Activated CD4-positive, alpha-beta memory T cell treated with anti-CD3 and anti-CD28 coated beads for 36 hours (primary cell): Measurements from ENCODE around the gene NOL12. TPM values are rescaled to one million over a fixed set of nuclear protein-coding genes. Genes with fewer than 3 reads are reported as not detected.
A peak's percentile ranks its signal among the peaks of the same experiment; 100 is the strongest.
"Not testable (repeated sequence)": the region's sequence is repeated elsewhere in the genome, so short reads cannot be mapped to it uniquely, and the experiment has no call there.

Experiments used
- CTCF ChIA-PET: fragments of 350-600 bp; sonication (Branson Sonifier 250); formaldehyde crosslinking; loops from one replicate; lab custom pipeline; 2021; ENCODE audit warnings: antibody characterized with exemption, inconsistent platforms; lab: Charles Lee
- POLR2A ChIA-PET: fragments of 350-600 bp; sonication (Branson Sonifier 250); formaldehyde crosslinking; loops from one replicate; lab custom pipeline; 2021; ENCODE audit warnings: antibody characterized with exemption; lab: Charles Lee
- DNase-seq: peaks from one replicate; pipeline ENCODE4 v3.0.0-alpha.2; 2020
- H3K27ac Mint-ChIP-seq: one replicate; pipeline ENCODE4 v1.8.0; 2021; ENCODE audit warnings: mixed read lengths
- H3K27me3 Mint-ChIP-seq: one replicate; pipeline ENCODE4 v1.8.0; 2021; ENCODE audit warnings: mixed read lengths
- H3K36me3 Mint-ChIP-seq: one replicate; pipeline ENCODE4 v1.8.0; 2021; ENCODE audit warnings: mixed read lengths
- H3K4me1 Mint-ChIP-seq: one replicate; pipeline ENCODE4 v1.8.0; 2021; ENCODE audit warnings: low read depth, mixed read lengths
- H3K4me3 Mint-ChIP-seq: one replicate; pipeline ENCODE4 v1.8.0; 2021; ENCODE audit warnings: mild to moderate bottlenecking, mixed read lengths
- H3K9me3 Mint-ChIP-seq: one replicate; pipeline ENCODE4 v1.8.0; 2021; ENCODE audit warnings: mixed read lengths
- intact Hi-C: fragments of 100-400 bp; cut with micrococcal nuclease; formaldehyde crosslinking; loops from one replicate; pipeline ENCODE4 v1.15.1; 2023
- total RNA-seq, 2 experiments: library from RNA; stranded (reverse); gene quantifications; one replicate each; pipeline ENCODE4 v1.2.3, GENCODE V29; 2021

The NOL12 gene
- total RNA-seq, 2 experiments from 2014 or later: 32.5 to 33.3 TPM

DNA sequence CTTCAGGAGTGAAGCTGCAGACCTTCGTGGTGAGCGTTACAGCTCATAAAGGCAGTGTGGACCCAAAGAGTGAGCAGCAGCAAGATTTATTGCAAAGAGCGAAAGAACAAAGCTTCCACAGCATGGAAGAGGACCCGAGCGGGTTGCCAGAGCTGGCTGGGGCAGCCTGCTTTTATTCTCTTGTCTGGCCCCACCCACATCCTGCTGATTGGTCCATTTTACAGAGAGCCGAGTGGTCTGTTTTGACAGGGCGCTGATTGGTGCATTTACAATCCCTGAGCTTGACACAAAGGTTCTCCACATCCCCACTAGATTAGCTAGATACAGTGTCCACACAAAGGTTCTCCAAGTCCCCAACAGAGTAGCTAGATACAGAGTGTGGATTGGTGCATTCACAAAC, 31.1 kb downstream of the NOL12 start:
- not testable (repeated sequence) for H3K4me1 Mint-ChIP-seq

GRCh38 chr22:37717746-37718305, 31.7 kb downstream of the NOL12 start:
- intact Hi-C loops, DNase-seq, H3K27ac Mint-ChIP-seq, H3K27me3 Mint-ChIP-seq, POLR2A ChIA-PET, H3K4me1 Mint-ChIP-seq, H3K9me3 Mint-ChIP-seq, H3K4me3 Mint-ChIP-seq, H3K36me3 Mint-ChIP-seq: not testable (repeated sequence)
- CTCF ChIA-PET: interaction anchor here (1.3 kb wide), 1 partner anchor 32 kb away, joined by 4 read pairs; the partner anchor contains the start of gene NOL12

More for the DNA sequence above, 31.1 kb downstream of the NOL12 start:
- CTCF ChIA-PET: interaction anchor here (1.3 kb wide), 1 partner anchor 31 kb away, joined by 4 read pairs; the partner anchor contains the start of gene NOL12
- H3K4me3 Mint-ChIP-seq, H3K27me3 Mint-ChIP-seq, intact Hi-C loops, H3K27ac Mint-ChIP-seq, POLR2A ChIA-PET, DNase-seq, H3K9me3 Mint-ChIP-seq, H3K36me3 Mint-ChIP-seq: not testable (repeated sequence)

- Mint-ChIP-seq H3K27me3 (no peaks in the 10 kb centered on the region), H3K4me3 (no peak overlapping the region), H3K4me1 (no peaks in the 10 kb centered on the region), H3K9me3 (no peaks in the 10 kb centered on the region), H3K36me3 (no peaks in the 10 kb centered on the region), H3K27ac (no peak overlapping the region)
- intact Hi-C loops: no loop called here
- ChIA-PET POLR2A (no interaction called here), CTCF (no interaction called here)
- no peak for DNase-seq
Measured at GRCh38 chr22:37725551-37726240, 39.6 kb downstream of the NOL12 start.

DNA sequence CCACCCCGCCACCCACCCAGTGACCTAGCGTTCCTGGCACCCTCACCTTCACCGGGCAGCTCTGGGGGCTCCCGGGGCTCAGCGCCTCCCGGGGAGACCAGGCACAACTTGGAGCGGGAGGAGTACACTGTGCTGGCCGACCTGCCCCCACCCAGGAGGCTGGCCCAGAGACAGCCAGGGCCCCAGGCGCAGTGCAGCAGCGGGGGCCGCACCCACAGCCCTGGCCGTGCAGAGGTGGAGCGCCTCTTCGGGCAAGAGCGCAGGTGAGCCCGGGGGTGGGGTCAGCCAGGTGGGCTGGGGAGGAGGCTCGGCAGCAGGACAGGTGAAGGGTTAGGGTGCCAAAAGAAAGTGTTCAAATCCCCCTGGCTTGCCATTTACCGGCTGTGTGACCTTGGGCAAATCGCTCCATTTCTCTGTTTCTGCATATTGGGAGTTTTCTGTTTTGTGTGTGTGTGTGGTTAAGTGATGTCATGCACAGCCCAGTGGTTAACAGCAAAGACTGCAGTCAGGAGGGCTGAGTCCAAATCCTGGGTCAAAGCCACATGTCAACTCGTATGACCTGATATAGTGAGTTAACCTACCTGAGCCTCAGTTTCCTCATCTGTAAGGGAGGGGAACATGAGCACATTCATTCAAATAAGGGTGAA, 40.2 kb downstream of the NOL12 start:
- Mint-ChIP-seq H3K9me3 (no peaks in the 10 kb centered on the region), H3K27me3 (no peaks in the 10 kb centered on the region), H3K4me3 (no peak overlapping the region), H3K36me3 (no peaks in the 10 kb centered on the region), H3K4me1 (no peaks in the 10 kb centered on the region), H3K27ac (no peak overlapping the region)
- intact Hi-C loops: no loop called here
- peak; percentile 18 for DNase-seq
- POLR2A ChIA-PET: no interaction called here
- CTCF ChIA-PET: interaction anchor here (0.7 kb wide), 1 partner anchor 12 kb away, joined by 4 read pairs; no protein-coding TSS in a partner anchor

- Mint-ChIP-seq H3K4me3 (no peak overlapping the region), H3K36me3 (no peaks in the 10 kb centered on the region), H3K4me1 (no peaks in the 10 kb centered on the region), H3K9me3 (no peaks in the 10 kb centered on the region), H3K27ac (no peak overlapping the region), H3K27me3 (no peaks in the 10 kb centered on the region)
- intact Hi-C loops: no loop called here
- DNase-seq: no peak
- ChIA-PET POLR2A (no interaction called here), CTCF (interaction anchor here (1.7 kb wide), 1 partner anchor 85 kb away, joined by 6 read pairs; no protein-coding TSS in a partner anchor)
Measured at GRCh38 chr22:37728620-37729019, 42.5 kb downstream of the NOL12 start.

DNA sequence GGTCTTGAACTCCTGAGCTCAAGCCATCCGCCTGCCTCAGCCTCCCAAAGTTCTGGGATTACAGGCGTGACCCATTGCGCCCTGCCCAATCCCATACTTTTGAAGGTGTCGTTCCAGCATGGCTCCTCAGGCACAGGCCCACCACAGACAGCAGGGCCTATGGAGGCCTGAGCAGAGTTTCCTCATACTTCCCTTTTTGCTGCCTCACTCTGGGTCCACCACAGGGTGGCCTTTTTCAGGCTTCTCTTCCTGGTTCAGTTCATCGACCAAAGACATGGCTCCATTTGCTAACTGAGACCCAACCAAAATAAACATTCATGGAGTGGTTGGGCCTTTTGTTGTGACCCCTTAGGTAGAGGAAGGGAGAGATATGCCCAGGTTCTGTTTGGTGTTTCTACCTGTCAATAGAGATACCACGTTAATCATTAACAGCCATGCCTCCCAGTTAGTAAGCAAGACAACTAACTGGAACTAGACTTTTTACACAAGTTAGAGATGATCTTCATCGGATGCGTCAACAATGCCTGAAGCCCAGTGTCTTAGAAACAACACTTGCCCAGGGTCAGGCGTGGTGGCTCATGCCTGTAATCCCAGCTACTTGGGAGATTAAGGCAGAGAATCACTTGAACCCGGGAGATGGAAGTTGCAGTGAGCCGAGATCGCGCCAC, 45.8 kb downstream of the NOL12 start:
- H3K27ac Mint-ChIP-seq: no peak overlapping the region
- CTCF ChIA-PET: no interaction called here

DNA sequence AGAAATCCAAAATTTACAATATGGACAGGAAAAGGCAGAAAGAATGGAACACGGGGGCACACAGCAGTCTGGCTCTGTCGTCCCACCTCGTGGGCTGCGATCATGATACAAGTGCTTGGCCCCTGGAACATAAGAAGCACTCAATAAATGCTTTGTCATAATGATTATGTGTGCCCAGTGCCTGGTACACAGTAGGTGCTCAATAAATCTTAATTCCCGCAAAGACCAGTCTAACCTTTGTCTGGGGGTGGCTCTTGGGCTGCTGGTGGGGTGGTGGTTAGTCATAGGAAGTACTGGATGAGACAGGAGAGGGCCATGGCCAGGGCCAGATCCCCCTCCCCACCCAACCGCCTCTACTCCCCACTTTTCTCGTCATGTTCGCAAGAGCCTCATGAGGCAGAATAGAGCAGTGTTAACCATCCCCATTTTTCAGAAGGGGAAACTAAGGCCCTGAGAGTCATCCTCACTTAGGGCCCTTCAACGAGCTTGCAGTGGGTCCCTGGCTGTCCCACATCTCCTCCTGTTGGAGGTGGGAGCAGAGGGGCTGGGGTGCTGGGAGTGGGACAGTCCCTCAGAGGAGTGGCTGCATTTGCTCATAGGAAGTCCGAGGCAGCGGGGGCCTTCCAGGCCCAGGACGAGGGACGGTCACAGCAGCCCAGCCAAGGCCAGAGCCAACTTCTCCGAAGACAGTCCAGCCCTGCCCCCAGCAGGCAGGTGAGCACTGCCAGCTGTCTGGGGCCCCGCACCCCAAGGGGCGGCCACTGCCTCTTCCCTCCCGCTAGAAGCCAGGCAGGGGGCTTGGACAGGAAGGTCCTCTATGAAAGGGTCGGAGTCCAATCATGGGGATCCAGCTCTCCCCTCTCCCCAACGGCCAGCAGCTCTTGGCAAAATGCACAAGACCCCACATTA, 46.8 kb downstream of the NOL12 start:
- H3K27ac Mint-ChIP-seq: no peak overlapping the region

More for the DNA sequence above, 45.8 kb downstream of the NOL12 start:
- Mint-ChIP-seq H3K9me3 (no peaks in the 10 kb centered on the region), H3K4me3 (no peak overlapping the region), H3K36me3 (no peaks in the 10 kb centered on the region), H3K27me3 (no peaks in the 10 kb centered on the region), H3K4me1 (no peaks in the 10 kb centered on the region)
- DNase-seq: no peak
- intact Hi-C loops: no loop called here
- POLR2A ChIA-PET: no interaction called here

DNA sequence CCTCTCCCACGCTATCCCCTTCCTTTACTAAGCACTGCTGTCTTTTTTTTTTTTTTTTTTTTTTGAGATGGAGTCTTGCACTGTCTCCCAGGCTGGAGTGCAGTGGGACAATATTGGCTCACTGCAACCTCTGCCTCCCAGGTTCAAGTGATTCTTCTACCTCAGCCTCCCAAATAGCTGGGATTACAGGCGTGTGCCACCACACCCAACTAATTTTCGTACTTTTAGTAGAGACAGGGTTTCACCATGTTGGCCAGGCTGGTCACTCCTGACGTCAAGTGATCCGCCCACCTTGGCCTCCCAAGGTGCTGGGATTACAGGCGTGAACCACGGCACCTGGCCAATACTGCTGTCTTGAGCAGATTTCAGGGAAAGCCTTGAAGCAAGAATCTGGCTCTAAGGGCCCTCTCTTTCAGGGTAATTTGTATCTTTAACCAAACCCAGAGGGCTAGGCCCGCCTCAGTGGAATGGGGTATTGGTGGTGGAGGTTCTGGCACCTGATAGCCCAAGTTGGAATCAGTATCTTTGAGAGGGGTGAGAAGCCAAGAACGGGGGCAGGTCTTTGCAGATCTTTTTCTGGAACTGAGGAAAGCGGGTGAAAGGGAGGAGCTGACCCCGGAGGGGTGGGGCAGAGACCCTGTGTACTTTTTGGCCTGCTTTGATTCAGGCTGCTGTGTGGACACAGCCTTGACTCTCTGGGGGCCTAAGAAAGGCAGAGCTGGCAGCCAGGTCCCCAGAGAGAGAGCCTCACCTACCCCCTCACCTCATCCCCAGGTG, 47.7 kb downstream of the NOL12 start:
- no peaks in the 10 kb centered on the region for H3K36me3 Mint-ChIP-seq
- no peak overlapping the region for H3K27ac Mint-ChIP-seq
- no peak overlapping the region for H3K4me3 Mint-ChIP-seq
- H3K4me1 Mint-ChIP-seq: no peaks in the 10 kb centered on the region
- no peaks in the 10 kb centered on the region for H3K9me3 Mint-ChIP-seq
- ChIA-PET POLR2A (no interaction called here), CTCF (no interaction called here)
- no peaks in the 10 kb centered on the region for H3K27me3 Mint-ChIP-seq
- no peak for DNase-seq
- intact Hi-C loops: no loop called here

More for the DNA sequence above, 46.8 kb downstream of the NOL12 start:
- intact Hi-C loops: no loop called here
- ChIA-PET CTCF (no interaction called here), POLR2A (no interaction called here)
- no peak for DNase-seq
- no peaks in the 10 kb centered on the region for H3K36me3 Mint-ChIP-seq
- no peaks in the 10 kb centered on the region for H3K9me3 Mint-ChIP-seq
- H3K4me3 Mint-ChIP-seq: no peak overlapping the region
- no peaks in the 10 kb centered on the region for H3K4me1 Mint-ChIP-seq
- H3K27me3 Mint-ChIP-seq: no peaks in the 10 kb centered on the region

GRCh38 chr22:37734402-37734700, 48.2 kb downstream of the NOL12 start:
- DNase-seq: no peak
- H3K36me3 Mint-ChIP-seq: no peaks in the 10 kb centered on the region
- intact Hi-C loops: no loop called here
- no peak overlapping the region for H3K27ac Mint-ChIP-seq
- no peaks in the 10 kb centered on the region for H3K27me3 Mint-ChIP-seq
- CTCF ChIA-PET: no interaction called here
- H3K9me3 Mint-ChIP-seq: no peaks in the 10 kb centered on the region
- no peaks in the 10 kb centered on the region for H3K4me1 Mint-ChIP-seq
- H3K4me3 Mint-ChIP-seq: no peak overlapping the region
- POLR2A ChIA-PET: no interaction called here

DNA sequence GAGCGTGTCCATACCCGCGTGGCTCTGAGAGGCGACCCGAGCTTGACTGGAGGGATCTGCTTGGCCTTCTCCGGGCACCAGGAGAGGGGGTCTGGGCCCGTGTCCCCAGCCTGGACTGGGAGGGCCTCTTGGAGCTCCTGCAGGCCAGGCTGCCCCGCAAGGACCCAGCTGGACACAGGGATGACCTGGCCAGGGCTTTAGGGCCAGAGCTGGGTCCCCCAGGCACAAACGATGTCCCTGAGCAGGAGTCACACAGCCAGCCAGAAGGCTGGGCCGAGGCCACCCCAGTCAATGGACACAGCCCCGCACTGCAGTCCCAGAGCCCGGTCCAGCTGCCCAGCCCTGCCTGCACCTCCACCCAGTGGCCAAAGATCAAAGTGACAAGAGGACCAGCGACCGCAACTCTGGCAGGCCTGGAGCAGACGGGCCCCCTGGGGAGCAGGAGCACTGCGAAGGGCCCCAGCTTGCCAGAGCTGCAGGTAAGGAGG, 48.9 kb downstream of the NOL12 start:
- H3K27ac Mint-ChIP-seq: no peak overlapping the region
- no peak for DNase-seq
- CTCF ChIA-PET: interaction anchor here (0.6 kb wide), 1 partner anchor 108 kb away, joined by 3 read pairs; no protein-coding TSS in a partner anchor
- H3K27me3 Mint-ChIP-seq: no peaks in the 10 kb centered on the region
- H3K4me1 Mint-ChIP-seq: no peaks in the 10 kb centered on the region
- H3K9me3 Mint-ChIP-seq: no peaks in the 10 kb centered on the region
- H3K4me3 Mint-ChIP-seq: no peak overlapping the region
- intact Hi-C loops: no loop called here
- POLR2A ChIA-PET: no interaction called here
- no peaks in the 10 kb centered on the region for H3K36me3 Mint-ChIP-seq

GRCh38 chr22:37739035-37739434, 52.9 kb downstream of the NOL12 start:
- POLR2A ChIA-PET: no interaction called here

More at GRCh38 chr22:37739035-37739434, 52.9 kb downstream of the NOL12 start:
- intact Hi-C loops: no loop called here
- Mint-ChIP-seq H3K4me3 (no peak overlapping the region), H3K27ac (no peak overlapping the region), H3K4me1 (peaks cover 2% of the 10 kb centered on the region), H3K27me3 (no peaks in the 10 kb centered on the region), H3K9me3 (no peaks in the 10 kb centered on the region), H3K36me3 (peaks cover 2% of the 10 kb centered on the region)
- DNase-seq: no peak
- CTCF ChIA-PET: no interaction called here
